ENCODE data around the gene NPC1. TPM values are rescaled to one million over a fixed set of nuclear protein-coding genes. Genes with fewer than 3 reads are reported as not detected.
"Not testable (repeated sequence)": the region's sequence is repeated elsewhere in the genome, so short reads cannot be mapped to it uniquely, and the experiment has no call there.

NPC1 gene
- total RNA-seq, 1 experiment from 2014 or later = 63.4 TPM

- no peak overlapping the region for H2AFZ ChIP-seq (ENCODE audit: low read length)
- no peaks in the 10 kb centered on the region for H3K9me3 ChIP-seq (ENCODE audit: low read length)
- no peak for DNase-seq
- no peak overlapping the region for H3K9ac ChIP-seq (ENCODE audit: low read length)
- H3K36me3 ChIP-seq (ENCODE audit: insufficient read depth, low read length) = peaks cover 63% of the 10 kb centered on the region
- H3K79me2 ChIP-seq (ENCODE audit: low read length) = peaks cover 21% of the 10 kb centered on the region
- no peaks in the 10 kb centered on the region for H3K27me3 ChIP-seq (ENCODE audit: low read length)
- no peak overlapping the region for H3K4me2 ChIP-seq (ENCODE audit: low read depth, low read length, poor library complexity, severe bottlenecking)
- no peak overlapping the region for H3K4me3 ChIP-seq (ENCODE audit: low read length)
- H3K27ac ChIP-seq (ENCODE audit: low read length) = no peak overlapping the region
- peaks cover 9% of the 10 kb centered on the region for H3K4me1 ChIP-seq (ENCODE audit: low read length)
- no peaks in the 10 kb centered on the region for H3K9me2 ChIP-seq (replicated peaks; ENCODE audit: insufficient read depth, low read length)
- H4K20me1 ChIP-seq (ENCODE audit: insufficient read depth, low read depth, low read length) = no peaks in the 10 kb centered on the region
These were observed 16.8 kb downstream of the NPC1 start for GRCh38 chr18:23569299-23570063.

DNA sequence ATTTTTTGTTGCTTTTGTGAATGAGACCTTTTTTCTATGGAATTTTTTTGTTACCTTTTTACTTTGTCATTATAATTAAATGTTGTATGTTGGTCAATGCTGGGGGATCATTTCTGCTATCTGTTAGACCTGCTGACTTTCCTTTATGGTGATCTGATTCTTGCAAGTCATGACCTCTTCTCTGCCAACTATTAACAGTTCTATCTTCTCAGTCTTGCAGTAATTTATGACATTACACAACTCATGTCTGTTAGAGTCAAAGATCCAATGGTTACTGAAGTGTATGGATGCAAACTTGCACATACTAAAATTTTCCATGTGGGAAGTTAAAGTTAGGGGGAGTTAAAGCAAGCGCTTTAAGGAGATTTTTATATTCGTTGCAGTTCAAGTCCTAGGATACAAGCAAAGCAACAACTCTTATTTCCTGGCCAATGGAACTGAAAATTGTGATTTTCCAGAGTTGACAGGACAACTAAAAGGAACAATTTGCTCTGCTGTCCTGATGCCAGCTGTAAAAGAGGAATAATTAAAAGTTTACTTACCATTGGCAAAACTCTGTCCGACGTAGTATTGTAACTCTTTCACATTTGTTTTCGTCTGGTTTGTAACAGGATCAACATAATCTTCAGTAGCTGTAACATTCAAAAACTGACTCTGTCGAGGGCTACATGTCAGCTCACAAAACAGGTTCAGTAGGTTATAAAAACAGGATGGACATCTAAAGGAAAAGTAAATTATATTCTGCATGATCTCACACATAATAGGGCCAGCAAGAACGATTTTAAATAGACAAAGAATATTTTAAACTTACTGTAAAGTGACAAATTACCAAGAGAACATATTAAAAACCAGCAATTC, 17.8 kb downstream of the NPC1 start:
- Histone ChIP-seq H3K4me3 (ENCODE audit: low read length) (no peak overlapping the region), H3K9me2 (replicated peaks; ENCODE audit: insufficient read depth, low read length) (no peaks in the 10 kb centered on the region), H3K9ac (ENCODE audit: low read length) (no peak overlapping the region), H3K27me3 (ENCODE audit: low read length) (no peaks in the 10 kb centered on the region), H3K4me2 (ENCODE audit: low read depth, low read length, poor library complexity, severe bottlenecking) (no peak overlapping the region), H2AFZ (ENCODE audit: low read length) (no peak overlapping the region), H3K4me1 (ENCODE audit: low read length) (no peaks in the 10 kb centered on the region), H3K36me3 (ENCODE audit: insufficient read depth, low read length) (peaks cover 64% of the 10 kb centered on the region), H3K9me3 (ENCODE audit: low read length) (no peaks in the 10 kb centered on the region), H3K79me2 (ENCODE audit: low read length) (peaks cover 11% of the 10 kb centered on the region), H3K27ac (ENCODE audit: low read length) (no peak overlapping the region), H4K20me1 (ENCODE audit: insufficient read depth, low read depth, low read length) (no peaks in the 10 kb centered on the region)
- no peak for DNase-seq

DNA sequence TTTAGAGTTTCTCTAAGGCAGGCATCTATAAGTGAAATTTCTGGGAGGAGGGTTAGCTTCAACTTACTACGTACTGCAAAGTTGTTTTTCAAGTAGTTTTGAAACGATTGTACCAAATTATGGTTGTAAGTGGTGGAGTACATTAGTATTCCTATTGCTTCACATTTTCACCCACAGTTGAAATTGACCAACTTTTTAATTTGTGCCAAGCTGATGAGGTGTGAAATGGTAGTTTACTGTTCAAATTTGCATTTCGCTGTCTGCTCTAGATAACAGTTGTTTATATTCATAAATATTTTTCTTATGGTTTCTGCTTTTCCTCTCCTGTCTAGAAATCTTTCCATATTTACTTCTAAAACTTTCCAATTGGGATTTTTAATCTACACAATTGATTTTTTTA, 18.6 kb downstream of the NPC1 start:
- H3K27ac ChIP-seq (ENCODE audit: low read length) = no peak overlapping the region
- DNase-seq = no peak
- H3K79me2 ChIP-seq (ENCODE audit: low read length) = peaks cover 4% of the 10 kb centered on the region
- no peaks in the 10 kb centered on the region for H3K9me2 ChIP-seq (replicated peaks; ENCODE audit: insufficient read depth, low read length)
- no peak overlapping the region for H3K9ac ChIP-seq (ENCODE audit: low read length)
- no peak overlapping the region for H3K4me3 ChIP-seq (ENCODE audit: low read length)
- H2AFZ ChIP-seq (ENCODE audit: low read length) = no peak overlapping the region
- H3K4me1 ChIP-seq (ENCODE audit: low read length) = no peaks in the 10 kb centered on the region
- H3K9me3 ChIP-seq (ENCODE audit: low read length) = no peaks in the 10 kb centered on the region
- no peaks in the 10 kb centered on the region for H4K20me1 ChIP-seq (ENCODE audit: insufficient read depth, low read depth, low read length)
- H3K27me3 ChIP-seq (ENCODE audit: low read length) = no peaks in the 10 kb centered on the region
- no peak overlapping the region for H3K4me2 ChIP-seq (ENCODE audit: low read depth, low read length, poor library complexity, severe bottlenecking)
- peaks cover 61% of the 10 kb centered on the region for H3K36me3 ChIP-seq (ENCODE audit: insufficient read depth, low read length)

DNA sequence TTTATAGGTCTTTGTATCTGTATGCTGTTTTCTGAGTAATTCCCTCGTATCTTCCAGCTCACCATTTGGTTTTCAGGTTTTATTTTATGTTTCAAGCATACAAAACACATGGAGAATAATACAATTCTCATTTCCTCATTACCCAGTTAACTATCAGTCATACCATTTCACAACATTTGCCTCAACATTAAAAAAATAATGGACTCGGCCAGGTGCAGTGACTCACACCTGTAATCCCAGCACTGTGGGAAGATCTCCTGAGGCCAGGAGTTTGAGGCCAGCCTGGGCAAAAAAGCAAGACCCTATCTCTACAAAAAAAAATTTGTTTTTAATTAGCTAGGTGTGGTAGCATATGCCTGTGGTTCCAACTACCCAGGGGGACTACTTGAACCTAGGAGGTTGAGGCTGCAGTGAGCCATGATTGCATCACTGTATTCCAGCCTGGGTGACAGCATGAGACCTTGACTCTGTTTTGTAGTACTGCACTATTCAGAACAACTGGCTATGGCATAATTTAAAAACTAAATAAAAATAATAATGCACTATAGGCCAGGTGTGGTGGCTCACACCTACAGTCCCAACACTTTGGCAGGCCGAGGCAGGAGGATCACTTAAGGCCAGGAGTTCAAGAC, 20.3 kb downstream of the NPC1 start:
- Histone ChIP-seq H3K27me3 (ENCODE audit: low read length) (no peaks in the 10 kb centered on the region), H3K9me2 (replicated peaks; ENCODE audit: insufficient read depth, low read length) (no peaks in the 10 kb centered on the region), H3K9me3 (ENCODE audit: low read length) (no peaks in the 10 kb centered on the region), H2AFZ (ENCODE audit: low read length) (no peak overlapping the region), H3K79me2 (ENCODE audit: low read length) (no peaks in the 10 kb centered on the region), H3K36me3 (ENCODE audit: insufficient read depth, low read length) (peaks cover 59% of the 10 kb centered on the region), H3K9ac (ENCODE audit: low read length) (no peak overlapping the region), H3K27ac (ENCODE audit: low read length) (no peak overlapping the region), H3K4me2 (ENCODE audit: low read depth, low read length, poor library complexity, severe bottlenecking) (no peak overlapping the region), H3K4me1 (ENCODE audit: low read length) (no peaks in the 10 kb centered on the region), H4K20me1 (ENCODE audit: insufficient read depth, low read depth, low read length) (no peaks in the 10 kb centered on the region), H3K4me3 (ENCODE audit: low read length) (no peak overlapping the region)
- no peak for DNase-seq

DNA sequence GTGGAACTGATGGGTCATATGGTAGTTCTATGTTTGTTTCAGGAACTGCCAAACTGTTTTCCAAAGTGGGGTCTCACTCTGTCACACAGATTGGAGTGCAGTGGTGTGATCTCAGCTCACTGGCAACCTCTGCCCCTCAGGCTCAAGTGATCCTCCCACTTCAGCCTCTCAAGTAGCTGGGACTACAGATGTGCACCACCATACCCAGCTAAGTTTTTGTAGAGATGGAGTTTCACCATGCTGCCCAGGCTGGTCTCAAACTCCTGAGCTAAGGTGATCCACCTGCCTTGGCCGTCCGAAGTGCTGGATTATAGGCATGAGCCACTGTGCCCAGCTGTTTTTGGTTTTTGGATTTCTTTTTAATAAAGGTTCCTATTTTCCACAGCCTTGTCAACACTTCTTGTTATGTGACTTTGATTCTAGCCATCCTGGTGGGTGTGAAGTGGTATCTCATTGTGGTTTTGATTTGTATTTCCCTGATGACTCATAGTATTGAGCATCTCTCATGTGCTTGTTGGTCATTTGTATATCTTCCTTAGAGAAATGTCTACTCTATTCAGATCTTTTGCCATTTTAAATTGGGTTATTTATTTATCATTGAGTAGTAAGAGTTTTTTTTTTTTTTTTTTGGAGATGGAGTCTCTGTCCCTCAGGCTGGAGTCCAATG, 22.8 kb downstream of the NPC1 start:
- DNase-seq = no peak

GRCh38 chr18:23560186-23560585, 26.1 kb downstream of the NPC1 start:
- no peaks in the 10 kb centered on the region for H3K79me2 ChIP-seq (ENCODE audit: low read length)
- no peak for DNase-seq
- H3K9ac ChIP-seq (ENCODE audit: low read length) = no peak overlapping the region
- H3K4me3 ChIP-seq (ENCODE audit: low read length) = no peak overlapping the region
- H3K9me2 ChIP-seq (replicated peaks; ENCODE audit: insufficient read depth, low read length) = no peaks in the 10 kb centered on the region
- H3K36me3 ChIP-seq (ENCODE audit: insufficient read depth, low read length) = peaks cover 24% of the 10 kb centered on the region
- H3K27me3 ChIP-seq (ENCODE audit: low read length) = no peaks in the 10 kb centered on the region
- no peak overlapping the region for H2AFZ ChIP-seq (ENCODE audit: low read length)
- no peak overlapping the region for H3K4me2 ChIP-seq (ENCODE audit: low read depth, low read length, poor library complexity, severe bottlenecking)
- no peaks in the 10 kb centered on the region for H3K4me1 ChIP-seq (ENCODE audit: low read length)
- H4K20me1 ChIP-seq (ENCODE audit: insufficient read depth, low read depth, low read length) = no peaks in the 10 kb centered on the region
- no peaks in the 10 kb centered on the region for H3K9me3 ChIP-seq (ENCODE audit: low read length)
- H3K27ac ChIP-seq (ENCODE audit: low read length) = no peak overlapping the region

More for the DNA sequence above, 22.8 kb downstream of the NPC1 start:
- Histone ChIP-seq H3K4me3 (ENCODE audit: low read length) (no peak overlapping the region), H3K4me1 (ENCODE audit: low read length) (no peaks in the 10 kb centered on the region), H2AFZ (ENCODE audit: low read length) (no peak overlapping the region), H3K27me3 (ENCODE audit: low read length) (no peaks in the 10 kb centered on the region), H3K9me3 (ENCODE audit: low read length) (no peaks in the 10 kb centered on the region), H3K9ac (ENCODE audit: low read length) (no peak overlapping the region), H4K20me1 (ENCODE audit: insufficient read depth, low read depth, low read length) (no peaks in the 10 kb centered on the region), H3K4me2 (ENCODE audit: low read depth, low read length, poor library complexity, severe bottlenecking) (no peak overlapping the region), H3K9me2 (replicated peaks; ENCODE audit: insufficient read depth, low read length) (no peaks in the 10 kb centered on the region), H3K79me2 (ENCODE audit: low read length) (no peaks in the 10 kb centered on the region), H3K36me3 (ENCODE audit: insufficient read depth, low read length) (peaks cover 46% of the 10 kb centered on the region), H3K27ac (ENCODE audit: low read length) (no peak overlapping the region)

DNA sequence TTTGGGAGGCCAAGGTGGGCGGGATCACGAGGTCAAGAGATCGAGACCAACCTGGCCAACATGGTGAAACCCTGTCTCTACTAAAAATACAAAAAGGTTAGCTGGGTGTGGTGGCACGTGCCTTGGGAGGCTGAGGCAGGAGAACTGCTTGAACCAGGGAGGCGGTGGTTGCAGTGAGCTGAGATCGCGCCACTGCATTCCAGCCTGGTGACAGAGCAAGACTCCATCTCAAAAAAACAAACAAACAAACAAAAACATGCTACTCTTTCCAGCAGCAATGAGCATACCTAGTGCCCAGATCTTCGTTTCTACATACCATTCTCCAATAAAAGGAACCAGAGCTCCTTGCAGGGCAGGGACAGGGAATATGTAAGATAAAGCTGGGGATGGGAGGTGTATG, 28.8 kb downstream of the NPC1 start:
- not testable (repeated sequence) for H3K27me3 ChIP-seq (ENCODE audit: low read length); H3K79me2 ChIP-seq (ENCODE audit: low read length); H3K27ac ChIP-seq (ENCODE audit: low read length); H3K4me2 ChIP-seq (ENCODE audit: low read depth, low read length, poor library complexity, severe bottlenecking); H4K20me1 ChIP-seq (ENCODE audit: insufficient read depth, low read depth, low read length); H3K9me3 ChIP-seq (ENCODE audit: low read length); H3K4me3 ChIP-seq (ENCODE audit: low read length); H3K4me1 ChIP-seq (ENCODE audit: low read length); H3K9ac ChIP-seq (ENCODE audit: low read length); DNase-seq; H2AFZ ChIP-seq (ENCODE audit: low read length); H3K9me2 ChIP-seq (replicated peaks; ENCODE audit: insufficient read depth, low read length)
- peaks cover 22% of the 10 kb centered on the region for H3K36me3 ChIP-seq (ENCODE audit: insufficient read depth, low read length)

Data from Karpas-422 (cell line).